GM12878 (cell line): ENCODE data around the gene LYL1. TPM values are rescaled to one million over a fixed set of nuclear protein-coding genes. Genes with fewer than 3 reads are reported as not detected.

Source experiments
- HDAC2 ChIP-seq: fragments of 200-600 bp; sonication (generic); IDR thresholded peaks from 2 replicates; pipeline ENCODE4 v1.6.1; 2017
- MEF2B ChIP-seq: fragments of 450-650 bp; IDR thresholded peaks from 2 replicates; pipeline ENCODE4 v1.6.1; 2018; ENCODE audit warnings: mild to moderate bottlenecking, moderate library complexity; ENCODE audit not compliant: partially characterized antibody, poor library complexity, severe bottlenecking
- MTA3 ChIP-seq: IDR thresholded peaks from 2 replicates; pipeline ENCODE4 v1.6.1; 2012; ENCODE audit warnings: low read length, inconsistent platforms, borderline replicate concordance
- NFYB ChIP-seq: IDR thresholded peaks from 2 replicates; pipeline ENCODE4 v1.6.1; 2011; ENCODE audit warnings: low read depth, mild to moderate bottlenecking, low read length, improper control_type of control experiment, moderate library complexity; ENCODE audit not compliant: insufficient read depth
- NR2C1 ChIP-seq: fragments of 450-650 bp; IDR thresholded peaks from 2 replicates; pipeline ENCODE4 v1.6.1; 2017; ENCODE audit warnings: antibody characterized with exemption, mild to moderate bottlenecking, moderate library complexity
- NR2F1 ChIP-seq: fragments of 450-650 bp; conservative IDR thresholded peaks from 2 replicates; pipeline ENCODE4 v1.6.1; 2017; ENCODE audit warnings: mild to moderate bottlenecking
- SP1 ChIP-seq: IDR thresholded peaks from one replicate; pipeline ENCODE4 v1.6.1; 2011; ENCODE audit warnings: low read depth, low read length
- SPI1 ChIP-seq: IDR thresholded peaks from 2 replicates; pipeline ENCODE4 v1.6.1; 2011; ENCODE audit warnings: low read depth, mild to moderate bottlenecking, low read length, moderate library complexity, borderline replicate concordance; ENCODE audit not compliant: insufficient read depth
- SREBF1 ChIP-seq: IDR thresholded peaks from 2 replicates; pipeline ENCODE4 v1.6.1; 2012; ENCODE audit warnings: mild to moderate bottlenecking, low read length
- TAF1 ChIP-seq: IDR thresholded peaks from 2 replicates; pipeline ENCODE4 v1.6.1; 2011; ENCODE audit warnings: mild to moderate bottlenecking, low read depth, low read length, borderline replicate concordance
- ZNF24 ChIP-seq: fragments of 450-650 bp; IDR thresholded peaks from 2 replicates; pipeline ENCODE4 v1.6.1; 2017; ENCODE audit warnings: antibody characterized with exemption, mild to moderate bottlenecking
- ZZZ3 ChIP-seq: IDR thresholded peaks from 2 replicates; pipeline ENCODE4 v1.6.1; 2011; ENCODE audit warnings: low read depth; ENCODE audit not compliant: control insufficient read depth, insufficient read length
- polyA plus RNA-seq, 11 experiments: library from polyadenylated mRNA; depleted of rRNA in 4 of 11; unstranded in 6 of 11; stranded (reverse) in 5 of 11; fragments of >200 nt; fragmentation: Nextera tagmentation in 4 of 11; fragmentation: Illumina TruSeq in 1 of 11; extraction: Ambion mirVana in 4 of 11; extraction: Trizol in 1 of 11; gene quantifications; 1 replicate in 1 of 11; 2 replicates in 10 of 11; pipeline versions ENCODE4 v1.2.1 to v1.2.3, GENCODE V29; 2011 to 2016; ENCODE audit warnings: inconsistent platforms in 2 of 11, missing spikeins in 2 of 11, low read depth in 1 of 11
- total RNA-seq, 4 experiments: library from RNA; depleted of rRNA in 3 of 4; stranded (reverse); fragments of >200 nt in 3 of 4; fragmentation: Illumina TruSeq in 1 of 4; extraction: Trizol in 1 of 4; gene quantifications; 2 replicates each; pipeline versions ENCODE4 v1.2.1 to v1.2.3, GENCODE V29; 2013 to 2021
- TF ChIP-seq, protein P1 (sequence below): IDR thresholded peaks from 2 replicates; pipeline ENCODE4 v1.6.1; 2012; ENCODE audit warnings: improper control_type of control experiment, low read depth, low read length; ENCODE audit not compliant: insufficient replicate concordance
- TF ChIP-seq, protein P2 (sequence below): IDR thresholded peaks from 2 replicates; pipeline ENCODE4 v1.6.1; 2011; ENCODE audit warnings: borderline replicate concordance, low read depth, mild to moderate bottlenecking, moderate library complexity, mixed read lengths, low read length; ENCODE audit not compliant: insufficient read depth; ENCODE audit errors: extremely low read length
- TF ChIP-seq, protein P3 (sequence below): fragments of 450-650 bp; IDR thresholded peaks from 2 replicates; pipeline ENCODE4 v1.6.1; 2017; ENCODE audit warnings: mild to moderate bottlenecking
- TF ChIP-seq, protein P4 (sequence below): IDR thresholded peaks from 2 replicates; pipeline ENCODE4 v1.6.1; 2011; ENCODE audit warnings: low read depth, mild to moderate bottlenecking, low read length, moderate library complexity, borderline replicate concordance; ENCODE audit errors: extremely low read depth
- TF ChIP-seq, protein P5 (sequence below): fragments of 450-650 bp; IDR thresholded peaks from 2 replicates; pipeline ENCODE4 v1.6.1; 2017; ENCODE audit warnings: mild to moderate bottlenecking, moderate library complexity

Gene LYL1
- total and polyA plus RNA-seq, 10 of the 15 experiments (the other 5 are each of a cell fraction or from before 2014, with no cell fraction given) = 0.10 to 34.8 (median 4.4) TPM

DNA sequence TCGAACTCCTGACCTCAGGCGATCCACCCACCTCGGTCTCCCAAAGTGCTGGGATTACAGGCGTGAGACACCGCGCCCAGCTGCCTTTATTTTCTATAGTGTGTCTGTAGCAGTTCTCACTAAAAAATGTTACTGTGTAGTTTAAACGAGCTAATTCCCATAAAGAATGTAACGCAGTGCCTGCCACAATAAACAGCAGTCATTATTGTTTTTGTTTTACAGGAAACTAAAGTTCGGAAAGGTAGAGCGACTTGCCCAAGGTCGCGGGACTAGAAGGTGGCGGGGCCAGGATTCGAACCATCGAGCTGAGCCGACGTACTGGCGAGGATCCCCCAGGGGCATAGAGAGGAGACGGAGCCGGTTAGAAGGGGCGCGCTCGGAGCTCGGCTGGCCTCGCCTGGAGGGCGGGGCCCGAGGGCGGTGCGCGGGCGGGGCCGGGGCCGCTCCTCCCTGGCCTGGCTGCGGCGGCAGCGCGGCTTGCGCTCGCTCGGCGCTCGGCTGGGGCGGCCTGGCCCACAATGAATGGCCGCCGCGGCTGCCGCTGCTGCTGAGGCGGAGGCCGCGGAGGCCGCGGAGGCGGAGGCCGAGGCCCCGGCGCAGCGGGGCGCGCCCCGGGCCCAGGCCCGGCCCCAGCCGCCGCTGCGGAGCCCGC is 15.2 kb upstream of the LYL1 start, which contains the start of gene NACC1 (continued):
- TF ChIP-seq, protein P1, sequence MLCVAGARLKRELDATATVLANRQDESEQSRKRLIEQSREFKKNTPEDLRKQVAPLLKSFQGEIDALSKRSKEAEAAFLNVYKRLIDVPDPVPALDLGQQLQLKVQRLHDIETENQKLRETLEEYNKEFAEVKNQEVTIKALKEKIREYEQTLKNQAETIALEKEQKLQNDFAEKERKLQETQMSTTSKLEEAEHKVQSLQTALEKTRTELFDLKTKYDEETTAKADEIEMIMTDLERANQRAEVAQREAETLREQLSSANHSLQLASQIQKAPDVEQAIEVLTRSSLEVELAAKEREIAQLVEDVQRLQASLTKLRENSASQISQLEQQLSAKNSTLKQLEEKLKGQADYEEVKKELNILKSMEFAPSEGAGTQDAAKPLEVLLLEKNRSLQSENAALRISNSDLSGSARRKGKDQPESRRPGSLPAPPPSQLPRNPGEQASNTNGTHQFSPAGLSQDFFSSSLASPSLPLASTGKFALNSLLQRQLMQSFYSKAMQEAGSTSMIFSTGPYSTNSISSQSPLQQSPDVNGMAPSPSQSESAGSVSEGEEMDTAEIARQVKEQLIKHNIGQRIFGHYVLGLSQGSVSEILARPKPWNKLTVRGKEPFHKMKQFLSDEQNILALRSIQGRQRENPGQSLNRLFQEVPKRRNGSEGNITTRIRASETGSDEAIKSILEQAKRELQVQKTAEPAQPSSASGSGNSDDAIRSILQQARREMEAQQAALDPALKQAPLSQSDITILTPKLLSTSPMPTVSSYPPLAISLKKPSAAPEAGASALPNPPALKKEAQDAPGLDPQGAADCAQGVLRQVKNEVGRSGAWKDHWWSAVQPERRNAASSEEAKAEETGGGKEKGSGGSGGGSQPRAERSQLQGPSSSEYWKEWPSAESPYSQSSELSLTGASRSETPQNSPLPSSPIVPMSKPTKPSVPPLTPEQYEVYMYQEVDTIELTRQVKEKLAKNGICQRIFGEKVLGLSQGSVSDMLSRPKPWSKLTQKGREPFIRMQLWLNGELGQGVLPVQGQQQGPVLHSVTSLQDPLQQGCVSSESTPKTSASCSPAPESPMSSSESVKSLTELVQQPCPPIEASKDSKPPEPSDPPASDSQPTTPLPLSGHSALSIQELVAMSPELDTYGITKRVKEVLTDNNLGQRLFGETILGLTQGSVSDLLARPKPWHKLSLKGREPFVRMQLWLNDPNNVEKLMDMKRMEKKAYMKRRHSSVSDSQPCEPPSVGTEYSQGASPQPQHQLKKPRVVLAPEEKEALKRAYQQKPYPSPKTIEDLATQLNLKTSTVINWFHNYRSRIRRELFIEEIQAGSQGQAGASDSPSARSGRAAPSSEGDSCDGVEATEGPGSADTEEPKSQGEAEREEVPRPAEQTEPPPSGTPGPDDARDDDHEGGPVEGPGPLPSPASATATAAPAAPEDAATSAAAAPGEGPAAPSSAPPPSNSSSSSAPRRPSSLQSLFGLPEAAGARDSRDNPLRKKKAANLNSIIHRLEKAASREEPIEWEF = no peak
- TF ChIP-seq MEF2B (peak; percentile 92), NFYB (no peak), SP1 (peak; percentile 78), TAF1 (peak; percentile 94), SREBF1 (no peak), NR2C1 (peak; percentile 33; the same call in 1 of the 2 replicates), SPI1 (no peak), ZZZ3 (no peak), ZNF24 (no peak), MTA3 (no peak), NR2F1 (0 out of 2 replicates have a peak, but pooled peaks have one; percentile 37), HDAC2 (no peak)
- TF ChIP-seq, protein P2, sequence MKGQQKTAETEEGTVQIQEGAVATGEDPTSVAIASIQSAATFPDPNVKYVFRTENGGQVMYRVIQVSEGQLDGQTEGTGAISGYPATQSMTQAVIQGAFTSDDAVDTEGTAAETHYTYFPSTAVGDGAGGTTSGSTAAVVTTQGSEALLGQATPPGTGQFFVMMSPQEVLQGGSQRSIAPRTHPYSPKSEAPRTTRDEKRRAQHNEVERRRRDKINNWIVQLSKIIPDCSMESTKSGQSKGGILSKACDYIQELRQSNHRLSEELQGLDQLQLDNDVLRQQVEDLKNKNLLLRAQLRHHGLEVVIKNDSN = no peak
- TF ChIP-seq, protein P3, sequence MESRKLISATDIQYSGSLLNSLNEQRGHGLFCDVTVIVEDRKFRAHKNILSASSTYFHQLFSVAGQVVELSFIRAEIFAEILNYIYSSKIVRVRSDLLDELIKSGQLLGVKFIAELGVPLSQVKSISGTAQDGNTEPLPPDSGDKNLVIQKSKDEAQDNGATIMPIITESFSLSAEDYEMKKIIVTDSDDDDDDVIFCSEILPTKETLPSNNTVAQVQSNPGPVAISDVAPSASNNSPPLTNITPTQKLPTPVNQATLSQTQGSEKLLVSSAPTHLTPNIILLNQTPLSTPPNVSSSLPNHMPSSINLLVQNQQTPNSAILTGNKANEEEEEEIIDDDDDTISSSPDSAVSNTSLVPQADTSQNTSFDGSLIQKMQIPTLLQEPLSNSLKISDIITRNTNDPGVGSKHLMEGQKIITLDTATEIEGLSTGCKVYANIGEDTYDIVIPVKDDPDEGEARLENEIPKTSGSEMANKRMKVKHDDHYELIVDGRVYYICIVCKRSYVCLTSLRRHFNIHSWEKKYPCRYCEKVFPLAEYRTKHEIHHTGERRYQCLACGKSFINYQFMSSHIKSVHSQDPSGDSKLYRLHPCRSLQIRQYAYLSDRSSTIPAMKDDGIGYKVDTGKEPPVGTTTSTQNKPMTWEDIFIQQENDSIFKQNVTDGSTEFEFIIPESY = no peak
- TF ChIP-seq, protein P4, sequence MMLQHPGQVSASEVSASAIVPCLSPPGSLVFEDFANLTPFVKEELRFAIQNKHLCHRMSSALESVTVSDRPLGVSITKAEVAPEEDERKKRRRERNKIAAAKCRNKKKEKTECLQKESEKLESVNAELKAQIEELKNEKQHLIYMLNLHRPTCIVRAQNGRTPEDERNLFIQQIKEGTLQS = no peak
- TF ChIP-seq, protein P5, sequence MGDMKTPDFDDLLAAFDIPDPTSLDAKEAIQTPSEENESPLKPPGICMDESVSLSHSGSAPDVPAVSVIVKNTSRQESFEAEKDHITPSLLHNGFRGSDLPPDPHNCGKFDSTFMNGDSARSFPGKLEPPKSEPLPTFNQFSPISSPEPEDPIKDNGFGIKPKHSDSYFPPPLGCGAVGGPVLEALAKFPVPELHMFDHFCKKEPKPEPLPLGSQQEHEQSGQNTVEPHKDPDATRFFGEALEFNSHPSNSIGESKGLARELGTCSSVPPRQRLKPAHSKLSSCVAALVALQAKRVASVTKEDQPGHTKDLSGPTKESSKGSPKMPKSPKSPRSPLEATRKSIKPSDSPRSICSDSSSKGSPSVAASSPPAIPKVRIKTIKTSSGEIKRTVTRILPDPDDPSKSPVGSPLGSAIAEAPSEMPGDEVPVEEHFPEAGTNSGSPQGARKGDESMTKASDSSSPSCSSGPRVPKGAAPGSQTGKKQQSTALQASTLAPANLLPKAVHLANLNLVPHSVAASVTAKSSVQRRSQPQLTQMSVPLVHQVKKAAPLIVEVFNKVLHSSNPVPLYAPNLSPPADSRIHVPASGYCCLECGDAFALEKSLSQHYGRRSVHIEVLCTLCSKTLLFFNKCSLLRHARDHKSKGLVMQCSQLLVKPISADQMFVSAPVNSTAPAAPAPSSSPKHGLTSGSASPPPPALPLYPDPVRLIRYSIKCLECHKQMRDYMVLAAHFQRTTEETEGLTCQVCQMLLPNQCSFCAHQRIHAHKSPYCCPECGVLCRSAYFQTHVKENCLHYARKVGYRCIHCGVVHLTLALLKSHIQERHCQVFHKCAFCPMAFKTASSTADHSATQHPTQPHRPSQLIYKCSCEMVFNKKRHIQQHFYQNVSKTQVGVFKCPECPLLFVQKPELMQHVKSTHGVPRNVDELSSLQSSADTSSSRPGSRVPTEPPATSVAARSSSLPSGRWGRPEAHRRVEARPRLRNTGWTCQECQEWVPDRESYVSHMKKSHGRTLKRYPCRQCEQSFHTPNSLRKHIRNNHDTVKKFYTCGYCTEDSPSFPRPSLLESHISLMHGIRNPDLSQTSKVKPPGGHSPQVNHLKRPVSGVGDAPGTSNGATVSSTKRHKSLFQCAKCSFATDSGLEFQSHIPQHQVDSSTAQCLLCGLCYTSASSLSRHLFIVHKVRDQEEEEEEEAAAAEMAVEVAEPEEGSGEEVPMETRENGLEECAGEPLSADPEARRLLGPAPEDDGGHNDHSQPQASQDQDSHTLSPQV = no peak
